GM18867 (cell line): ENCODE data around the gene PDE8B.

ENCODE experiments used
- ATAC-seq: cut with Tn5 transposase; IDR thresholded peaks from one replicate; pipeline ENCODE4 v1.9.1; 2021; ENCODE audit warnings: mild to moderate bottlenecking, moderate library complexity; ENCODE audit not compliant: unreplicated experiment

Gene PDE8B

GRCh38 chr5:77210091-77210963, at the start of gene PDE8B:
Gene PDE8B (plus strand): TSS chr5:77210680. CDS start chr5:77210926, 246 bp downstream.
- no peak for ATAC-seq

- ATAC-seq: no peak
Observed at GRCh38 chr5:77163453-77163852, 47.0 kb upstream of the PDE8B start.

GRCh38 chr5:77167063-77167462, 43.4 kb upstream of the PDE8B start:
- ATAC-seq: no peak

GRCh38 chr5:77167695-77168121, 42.8 kb upstream of the PDE8B start:
- ATAC-seq: no peak

- ATAC-seq: no peak
Observed at GRCh38 chr5:77168161-77168878, 42.2 kb upstream of the PDE8B start.

- ATAC-seq: no peak
Observed at GRCh38 chr5:77168879-77169244, 41.6 kb upstream of the PDE8B start.

GRCh38 chr5:77170196-77170890, 40.1 kb upstream of the PDE8B start:
- ATAC-seq: no peak

- no peak for ATAC-seq
Observed at GRCh38 chr5:77171141-77171910, 39.2 kb upstream of the PDE8B start.

GRCh38 chr5:77172713-77173328, 37.7 kb upstream of the PDE8B start:
- ATAC-seq: no peak

- no peak for ATAC-seq
Observed at GRCh38 chr5:77174526-77174925, 36.0 kb upstream of the PDE8B start.

- ATAC-seq: no peak
Observed at GRCh38 chr5:77175231-77175630, 35.2 kb upstream of the PDE8B start.

GRCh38 chr5:77176429-77176828, 34.1 kb upstream of the PDE8B start:
- no peak for ATAC-seq

GRCh38 chr5:77177576-77177975, 32.9 kb upstream of the PDE8B start:
- no peak for ATAC-seq

GRCh38 chr5:77180167-77181081, 30.1 kb upstream of the PDE8B start:
- no peak for ATAC-seq

GRCh38 chr5:77181173-77181572, 29.3 kb upstream of the PDE8B start:
- no peak for ATAC-seq

GRCh38 chr5:77181596-77182304, 28.7 kb upstream of the PDE8B start:
- no peak for ATAC-seq

GRCh38 chr5:77182367-77182766, 28.1 kb upstream of the PDE8B start:
- no peak for ATAC-seq

- no peak for ATAC-seq
Observed at GRCh38 chr5:77186652-77187370, 23.7 kb upstream of the PDE8B start.
